Measurements from ENCODE around the gene TMED7.
"Not testable (repeated sequence)": the region's sequence is repeated elsewhere in the genome, so short reads cannot be mapped to it uniquely, and the experiment has no call there.

TMED7 gene

GRCh38 chr5:115625579-115626444 is at the start of gene TMED7:
TMED7 (minus strand) TSS chr5:115626036; CDS start chr5:115625792, 244 bp downstream.
- peak; percentile 91 for DNase-seq (ENCODE audit: low spot score)

GRCh38 chr5:115674782-115675181 is 48.9 kb upstream of the TMED7 start:
- DNase-seq (ENCODE audit: low spot score): not testable (repeated sequence)

GRCh38 chr5:115673596-115673995 is 47.8 kb upstream of the TMED7 start:
- DNase-seq (ENCODE audit: low spot score): no peak

GRCh38 chr5:115671939-115672338 is 46.1 kb upstream of the TMED7 start:
- DNase-seq (ENCODE audit: low spot score): no peak

- no peak for DNase-seq (ENCODE audit: low spot score)
Observed at GRCh38 chr5:115666023-115666422, 40.2 kb upstream of the TMED7 start.

GRCh38 chr5:115661563-115661962 is 35.7 kb upstream of the TMED7 start:
- DNase-seq (ENCODE audit: low spot score): no peak

GRCh38 chr5:115661101-115661500 is 35.3 kb upstream of the TMED7 start:
- DNase-seq (ENCODE audit: low spot score): no peak

GRCh38 chr5:115657881-115658233 is 32.0 kb upstream of the TMED7 start:
- DNase-seq (ENCODE audit: low spot score): no peak

GRCh38 chr5:115657125-115657880 is 31.5 kb upstream of the TMED7 start:
- no peak for DNase-seq (ENCODE audit: low spot score)

GRCh38 chr5:115656404-115656803 is 30.6 kb upstream of the TMED7 start:
- no peak for DNase-seq (ENCODE audit: low spot score)

GRCh38 chr5:115655994-115656393 is 30.2 kb upstream of the TMED7 start:
- DNase-seq (ENCODE audit: low spot score): no peak

GRCh38 chr5:115649541-115649940 is 23.7 kb upstream of the TMED7 start:
- DNase-seq (ENCODE audit: low spot score): no peak

GRCh38 chr5:115648056-115648455 is 22.2 kb upstream of the TMED7 start:
- DNase-seq (ENCODE audit: low spot score): no peak

GRCh38 chr5:115645386-115645785 is 19.6 kb upstream of the TMED7 start:
- not testable (repeated sequence) for DNase-seq (ENCODE audit: low spot score)

- no peak for DNase-seq (ENCODE audit: low spot score)
Observed at GRCh38 chr5:115644046-115644445, 18.2 kb upstream of the TMED7 start.

GRCh38 chr5:115641948-115642347 is 16.1 kb upstream of the TMED7 start:
- no peak for DNase-seq (ENCODE audit: low spot score)

- DNase-seq (ENCODE audit: low spot score): no peak
Observed at GRCh38 chr5:115640274-115640673, 14.4 kb upstream of the TMED7 start.

- DNase-seq (ENCODE audit: low spot score): no peak
Observed at GRCh38 chr5:115639377-115639776, 13.5 kb upstream of the TMED7 start.

- DNase-seq (ENCODE audit: low spot score): no peak
Observed at GRCh38 chr5:115637507-115637906, 11.7 kb upstream of the TMED7 start.

- DNase-seq (ENCODE audit: low spot score): no peak
Observed at GRCh38 chr5:115636008-115636407, 10.2 kb upstream of the TMED7 start.

GRCh38 chr5:115634343-115635132 is 8.7 kb upstream of the TMED7 start:
- peak; percentile 85 for DNase-seq (ENCODE audit: low spot score)

- DNase-seq (ENCODE audit: low spot score): no peak
Observed at GRCh38 chr5:115629903-115630302, 4.1 kb upstream of the TMED7 start.

Data from COLO829 (cell line).